ENCODE measurements around the gene ADGRB2.

ADGRB2 gene

GRCh38 chr1:31745096-31745945 lies 18.8 kb downstream of the ADGRB2 start:
- DNase-seq: peak in 2 of 3 donors; percentile 71 to 72
- no peaks in the 10 kb centered on the region for H3K36me3 ChIP-seq (ENCODE audit: control insufficient read depth in 4 of 4, insufficient read depth in 4 of 4, low read length in 3 of 4)
- H3K4me3 ChIP-seq (ENCODE audit: control insufficient read depth in 1 of 7, extremely low read depth in 1 of 7, insufficient read depth in 4 of 7, low read depth in 2 of 7, low read length in 6 of 7): no peak overlapping the region
- CTCF ChIA-PET: interaction anchor here (0.9 to 2.9 kb wide), 18 partner anchors 9 to 308 kb away, joined by 3 to 23 read pairs (median 6); no protein-coding TSS in a partner anchor
- POLR2A ChIA-PET: no interaction called here
- peaks cover 0 to 18% (median 9%) of the 10 kb centered on the region in 4 experiments for H3K4me1 ChIP-seq (ENCODE audit: control extremely low read depth in 1 of 4, control insufficient read depth in 4 of 4, insufficient read depth in 4 of 4, low read length in 3 of 4)
- H3K27ac ChIP-seq (ENCODE audit: insufficient read depth in 1 of 2, low read depth in 1 of 2, low read length in 2 of 2, poor library complexity in 1 of 2, severe bottlenecking in 2 of 2): no peak overlapping the region
- no peaks in the 10 kb centered on the region for H3K9me3 ChIP-seq (ENCODE audit: control extremely low read depth in 1 of 5, control insufficient read depth in 4 of 5, insufficient read depth in 2 of 5, low read depth in 1 of 5, low read length in 4 of 5)
- H3K27me3 ChIP-seq (replicated peaks in 2 of 5; ENCODE audit: control insufficient read depth in 4 of 5, insufficient read depth in 5 of 5, low read length in 4 of 5): no peaks in the 10 kb centered on the region
- WGBS (ENCODE audit: insufficient coverage): 49% methylated on average over 4 of the region's 4 CpGs

GRCh38 chr1:31744165-31744888 lies 19.8 kb downstream of the ADGRB2 start:
- DNase-seq: no peak
- Histone ChIP-seq H3K4me3 (ENCODE audit: control insufficient read depth in 1 of 7, extremely low read depth in 1 of 7, insufficient read depth in 4 of 7, low read depth in 2 of 7, low read length in 6 of 7) (no peak overlapping the region), H3K27ac (ENCODE audit: insufficient read depth in 1 of 2, low read depth in 1 of 2, low read length in 2 of 2, poor library complexity in 1 of 2, severe bottlenecking in 2 of 2) (no peak overlapping the region), H3K27me3 (replicated peaks in 2 of 5; ENCODE audit: control insufficient read depth in 4 of 5, insufficient read depth in 5 of 5, low read length in 4 of 5) (peaks cover 0 to 6% (median 0%) of the 10 kb centered on the region in 5 experiments), H3K4me1 (ENCODE audit: control extremely low read depth in 1 of 4, control insufficient read depth in 4 of 4, insufficient read depth in 4 of 4, low read length in 3 of 4) (peaks cover 0 to 18% (median 7%) of the 10 kb centered on the region in 4 experiments), H3K36me3 (ENCODE audit: control insufficient read depth in 4 of 4, insufficient read depth in 4 of 4, low read length in 3 of 4) (no peaks in the 10 kb centered on the region), H3K9me3 (ENCODE audit: control extremely low read depth in 1 of 5, control insufficient read depth in 4 of 5, insufficient read depth in 2 of 5, low read depth in 1 of 5, low read length in 4 of 5) (no peaks in the 10 kb centered on the region)
- 97% methylated on average over 24 of the region's 28 CpGs for WGBS (ENCODE audit: insufficient coverage)
- ChIA-PET CTCF (interaction anchor here (1.4 to 2.9 kb wide), 7 partner anchors 11 to 81 kb away, joined by 3 to 23 read pairs (median 14); no protein-coding TSS in a partner anchor), POLR2A (no interaction called here)

GRCh38 chr1:31742462-31743212 lies 21.5 kb downstream of the ADGRB2 start:
- CTCF ChIA-PET: interaction anchor here (0.6 to 1.2 kb wide), 4 partner anchors 26 to 47 kb away, joined by 3 to 4 read pairs (median 3); no protein-coding TSS in a partner anchor
- no peak for DNase-seq
- Histone ChIP-seq H3K36me3 (ENCODE audit: control insufficient read depth in 4 of 4, insufficient read depth in 4 of 4, low read length in 3 of 4) (no peaks in the 10 kb centered on the region), H3K9me3 (ENCODE audit: control extremely low read depth in 1 of 5, control insufficient read depth in 4 of 5, insufficient read depth in 2 of 5, low read depth in 1 of 5, low read length in 4 of 5) (no peaks in the 10 kb centered on the region), H3K27ac (ENCODE audit: insufficient read depth in 1 of 2, low read depth in 1 of 2, low read length in 2 of 2, poor library complexity in 1 of 2, severe bottlenecking in 2 of 2) (no peak overlapping the region), H3K27me3 (replicated peaks in 2 of 5; ENCODE audit: control insufficient read depth in 4 of 5, insufficient read depth in 5 of 5, low read length in 4 of 5) (peaks cover 0 to 10% (median 0%) of the 10 kb centered on the region in 5 experiments), H3K4me3 (ENCODE audit: control insufficient read depth in 1 of 7, extremely low read depth in 1 of 7, insufficient read depth in 4 of 7, low read depth in 2 of 7, low read length in 6 of 7) (no peak overlapping the region), H3K4me1 (ENCODE audit: control extremely low read depth in 1 of 4, control insufficient read depth in 4 of 4, insufficient read depth in 4 of 4, low read length in 3 of 4) (peaks cover 0 to 19% (median 7%) of the 10 kb centered on the region in 4 experiments)
- POLR2A ChIA-PET: interaction anchor here (0.6 kb wide), 1 partner anchor 17 kb away, joined by 3 read pairs; no protein-coding TSS in a partner anchor
- 96% methylated on average over 31 of the region's 32 CpGs for WGBS (ENCODE audit: insufficient coverage)

GRCh38 chr1:31739346-31739745 lies 24.8 kb downstream of the ADGRB2 start:
- H3K9me3 ChIP-seq (ENCODE audit: control extremely low read depth in 1 of 5, control insufficient read depth in 4 of 5, insufficient read depth in 2 of 5, low read depth in 1 of 5, low read length in 4 of 5): no peaks in the 10 kb centered on the region
- peak in 1 of 3 donors; percentile 42 for DNase-seq
- H3K27ac ChIP-seq (ENCODE audit: insufficient read depth in 1 of 2, low read depth in 1 of 2, low read length in 2 of 2, poor library complexity in 1 of 2, severe bottlenecking in 2 of 2): no peak overlapping the region
- peaks cover 0 to 10% (median 0%) of the 10 kb centered on the region in 5 experiments for H3K27me3 ChIP-seq (replicated peaks in 2 of 5; ENCODE audit: control insufficient read depth in 4 of 5, insufficient read depth in 5 of 5, low read length in 4 of 5)
- ChIA-PET CTCF (interaction anchor here (1.2 to 2.5 kb wide), 2 partner anchors 22 to 24 kb away, joined by 6 read pairs; no protein-coding TSS in a partner anchor), POLR2A (no interaction called here)
- WGBS (ENCODE audit: insufficient coverage): 19% methylated on average over 10 of the region's 12 CpGs
- peaks cover 0 to 8% (median 2%) of the 10 kb centered on the region in 4 experiments for H3K4me1 ChIP-seq (ENCODE audit: control extremely low read depth in 1 of 4, control insufficient read depth in 4 of 4, insufficient read depth in 4 of 4, low read length in 3 of 4)
- H3K36me3 ChIP-seq (ENCODE audit: control insufficient read depth in 4 of 4, insufficient read depth in 4 of 4, low read length in 3 of 4): no peaks in the 10 kb centered on the region
- H3K4me3 ChIP-seq (ENCODE audit: control insufficient read depth in 1 of 7, extremely low read depth in 1 of 7, insufficient read depth in 4 of 7, low read depth in 2 of 7, low read length in 6 of 7): peak overlapping the region in 1 of 7 experiments; percentile 11

DNA sequence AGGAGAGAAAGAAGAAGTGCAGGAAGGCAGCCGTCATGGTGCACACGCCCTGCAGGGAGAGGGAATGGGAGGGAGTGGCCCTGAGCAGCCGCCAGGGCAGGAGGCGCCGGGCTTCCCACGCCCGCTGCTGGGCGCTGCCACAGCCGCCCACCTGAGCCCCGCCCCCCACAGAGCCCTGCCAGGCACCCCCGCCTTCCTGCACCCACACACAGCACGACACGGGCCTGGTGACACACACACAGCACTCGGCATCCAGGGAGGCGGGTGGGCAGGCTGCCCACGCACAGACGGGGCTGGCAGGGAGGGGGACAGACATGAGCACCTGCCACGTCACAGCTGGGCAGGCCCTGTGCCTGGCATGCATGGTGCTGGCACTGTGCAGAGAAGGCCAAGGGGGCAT lies 27.5 kb downstream of the ADGRB2 start:
- peaks cover 0 to 4% (median 2%) of the 10 kb centered on the region in 4 experiments for H3K4me1 ChIP-seq (ENCODE audit: control extremely low read depth in 1 of 4, control insufficient read depth in 4 of 4, insufficient read depth in 4 of 4, low read length in 3 of 4)
- no peak overlapping the region for H3K4me3 ChIP-seq (ENCODE audit: control insufficient read depth in 1 of 7, extremely low read depth in 1 of 7, insufficient read depth in 4 of 7, low read depth in 2 of 7, low read length in 6 of 7)
- no peak overlapping the region for H3K27ac ChIP-seq (ENCODE audit: insufficient read depth in 1 of 2, low read depth in 1 of 2, low read length in 2 of 2, poor library complexity in 1 of 2, severe bottlenecking in 2 of 2)
- H3K27me3 ChIP-seq (replicated peaks in 2 of 5; ENCODE audit: control insufficient read depth in 4 of 5, insufficient read depth in 5 of 5, low read length in 4 of 5): peaks cover 0 to 10% (median 0%) of the 10 kb centered on the region in 5 experiments
- H3K9me3 ChIP-seq (ENCODE audit: control extremely low read depth in 1 of 5, control insufficient read depth in 4 of 5, insufficient read depth in 2 of 5, low read depth in 1 of 5, low read length in 4 of 5): no peaks in the 10 kb centered on the region
- H3K36me3 ChIP-seq (ENCODE audit: control insufficient read depth in 4 of 4, insufficient read depth in 4 of 4, low read length in 3 of 4): no peaks in the 10 kb centered on the region
- ChIA-PET CTCF (interaction anchor here (0.7 to 1.5 kb wide), 3 partner anchors 9 to 23 kb away, joined by 3 to 7 read pairs (median 4); no protein-coding TSS in a partner anchor), POLR2A (no interaction called here)
- WGBS (ENCODE audit: insufficient coverage): 88% methylated on average over 16 of the region's 18 CpGs
- no peak for DNase-seq

DNA sequence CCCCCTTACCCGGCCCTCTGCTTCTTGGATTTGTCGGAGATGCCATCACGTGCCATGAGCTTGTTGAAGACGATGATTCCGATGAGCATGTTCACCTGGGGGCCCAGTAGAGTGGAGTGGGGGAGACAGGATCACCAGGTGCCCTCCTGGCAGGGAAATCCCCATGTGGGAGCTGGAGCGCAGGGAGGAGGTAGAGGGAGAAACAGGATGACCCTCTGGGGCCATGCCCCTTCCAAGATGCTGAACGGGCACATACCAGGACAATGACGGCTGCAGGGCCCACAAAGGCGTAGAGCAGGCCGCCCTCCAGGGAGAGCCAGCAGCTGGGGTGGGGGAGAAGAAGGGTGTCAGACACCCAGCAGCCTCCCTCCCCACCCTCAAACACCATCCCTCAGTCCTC lies 28.6 kb downstream of the ADGRB2 start:
- no peak overlapping the region for H3K4me3 ChIP-seq (ENCODE audit: control insufficient read depth in 1 of 7, extremely low read depth in 1 of 7, insufficient read depth in 4 of 7, low read depth in 2 of 7, low read length in 6 of 7)
- POLR2A ChIA-PET: no interaction called here
- H3K27ac ChIP-seq (ENCODE audit: insufficient read depth in 1 of 2, low read depth in 1 of 2, low read length in 2 of 2, poor library complexity in 1 of 2, severe bottlenecking in 2 of 2): no peak overlapping the region
- CTCF ChIA-PET: interaction anchor here (1.1 to 1.5 kb wide), 3 partner anchors 10 to 30 kb away, joined by 3 to 7 read pairs (median 4); no protein-coding TSS in a partner anchor
- WGBS (ENCODE audit: insufficient coverage): 98% methylated on average over 5 of the region's 10 CpGs
- no peaks in the 10 kb centered on the region for H3K36me3 ChIP-seq (ENCODE audit: control insufficient read depth in 4 of 4, insufficient read depth in 4 of 4, low read length in 3 of 4)
- H3K9me3 ChIP-seq (ENCODE audit: control extremely low read depth in 1 of 5, control insufficient read depth in 4 of 5, insufficient read depth in 2 of 5, low read depth in 1 of 5, low read length in 4 of 5): no peaks in the 10 kb centered on the region
- no peak for DNase-seq
- H3K27me3 ChIP-seq (replicated peaks in 2 of 5; ENCODE audit: control insufficient read depth in 4 of 5, insufficient read depth in 5 of 5, low read length in 4 of 5): peaks cover 0 to 10% (median 0%) of the 10 kb centered on the region in 5 experiments
- peaks cover 0 to 4% (median 2%) of the 10 kb centered on the region in 4 experiments for H3K4me1 ChIP-seq (ENCODE audit: control extremely low read depth in 1 of 4, control insufficient read depth in 4 of 4, insufficient read depth in 4 of 4, low read length in 3 of 4)
